Nephron (organoid): ENCODE data around the gene ARMC2.

Source experiments
- H3K27ac Mint-ChIP-seq, 3 experiments: 2 replicates each; pipeline ENCODE4 v1.8.0; 2020; ENCODE audit warnings: mixed read lengths in 3 of 3, mild to moderate bottlenecking in 2 of 3, moderate library complexity in 1 of 3
- H3K27me3 Mint-ChIP-seq: 2 replicates; pipeline ENCODE4 v1.8.0; 2021; ENCODE audit warnings: low read depth, mild to moderate bottlenecking, moderate library complexity, mixed read lengths
- H3K36me3 Mint-ChIP-seq: 2 replicates; pipeline ENCODE4 v1.8.0; 2020; ENCODE audit warnings: low read depth, mixed read lengths
- H3K4me1 Mint-ChIP-seq: 2 replicates; pipeline ENCODE4 v1.8.0; 2020; ENCODE audit warnings: mixed read lengths
- H3K4me3 Mint-ChIP-seq, 3 experiments: 2 replicates each; pipeline ENCODE4 v1.8.0; 2020; ENCODE audit warnings: mild to moderate bottlenecking in 3 of 3, mixed read lengths in 3 of 3, moderate library complexity in 2 of 3
- H3K9me3 Mint-ChIP-seq: 2 replicates; pipeline ENCODE4 v1.8.0; 2020; ENCODE audit warnings: mixed read lengths
- TF ChIP-seq, protein P1 (sequence below), 3 experiments: fragments of 200-600 bp; sonication (generic); IDR thresholded peaks; one replicate each; pipeline ENCODE4 v1.5.0; 2021; ENCODE audit warnings: antibody characterized with exemption in 3 of 3; ENCODE audit not compliant: unreplicated experiment in 3 of 3

Gene ARMC2

GRCh38 chr6:108961077-108961476, 112.9 kb downstream of the ARMC2 start:
- Mint-ChIP-seq H3K27me3 (no peaks in the 10 kb centered on the region), H3K4me1 (no peaks in the 10 kb centered on the region), H3K9me3 (no peaks in the 10 kb centered on the region), H3K36me3 (no peaks in the 10 kb centered on the region), H3K27ac (no peak overlapping the region), H3K4me3 (no peak overlapping the region)
- TF ChIP-seq, protein P1, sequence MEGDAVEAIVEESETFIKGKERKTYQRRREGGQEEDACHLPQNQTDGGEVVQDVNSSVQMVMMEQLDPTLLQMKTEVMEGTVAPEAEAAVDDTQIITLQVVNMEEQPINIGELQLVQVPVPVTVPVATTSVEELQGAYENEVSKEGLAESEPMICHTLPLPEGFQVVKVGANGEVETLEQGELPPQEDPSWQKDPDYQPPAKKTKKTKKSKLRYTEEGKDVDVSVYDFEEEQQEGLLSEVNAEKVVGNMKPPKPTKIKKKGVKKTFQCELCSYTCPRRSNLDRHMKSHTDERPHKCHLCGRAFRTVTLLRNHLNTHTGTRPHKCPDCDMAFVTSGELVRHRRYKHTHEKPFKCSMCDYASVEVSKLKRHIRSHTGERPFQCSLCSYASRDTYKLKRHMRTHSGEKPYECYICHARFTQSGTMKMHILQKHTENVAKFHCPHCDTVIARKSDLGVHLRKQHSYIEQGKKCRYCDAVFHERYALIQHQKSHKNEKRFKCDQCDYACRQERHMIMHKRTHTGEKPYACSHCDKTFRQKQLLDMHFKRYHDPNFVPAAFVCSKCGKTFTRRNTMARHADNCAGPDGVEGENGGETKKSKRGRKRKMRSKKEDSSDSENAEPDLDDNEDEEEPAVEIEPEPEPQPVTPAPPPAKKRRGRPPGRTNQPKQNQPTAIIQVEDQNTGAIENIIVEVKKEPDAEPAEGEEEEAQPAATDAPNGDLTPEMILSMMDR (IDR thresholded peaks at IDR 0.05; ENCODE audit: unreplicated experiment in 3 of 3), result no peak

GRCh38 chr6:108961985-108962384, 113.8 kb downstream of the ARMC2 start:
- Mint-ChIP-seq H3K4me3 (no peak overlapping the region), H3K4me1 (peaks cover 6% of the 10 kb centered on the region), H3K27me3 (no peaks in the 10 kb centered on the region), H3K27ac (no peak overlapping the region), H3K9me3 (no peaks in the 10 kb centered on the region), H3K36me3 (no peaks in the 10 kb centered on the region)
- TF ChIP-seq, protein P1 (IDR thresholded peaks at IDR 0.05; ENCODE audit: unreplicated experiment in 3 of 3), result no peak

GRCh38 chr6:108966251-108966650, 118.0 kb downstream of the ARMC2 start:
- no peaks in the 10 kb centered on the region for H3K9me3 Mint-ChIP-seq
- peaks cover 14% of the 10 kb centered on the region for H3K4me1 Mint-ChIP-seq
- H3K4me3 Mint-ChIP-seq, result no peak overlapping the region
- H3K36me3 Mint-ChIP-seq, result no peaks in the 10 kb centered on the region
- no peak overlapping the region for H3K27ac Mint-ChIP-seq
- TF ChIP-seq, protein P1 (IDR thresholded peaks at IDR 0.05; ENCODE audit: unreplicated experiment in 3 of 3), result no peak
- H3K27me3 Mint-ChIP-seq, result no peaks in the 10 kb centered on the region

DNA sequence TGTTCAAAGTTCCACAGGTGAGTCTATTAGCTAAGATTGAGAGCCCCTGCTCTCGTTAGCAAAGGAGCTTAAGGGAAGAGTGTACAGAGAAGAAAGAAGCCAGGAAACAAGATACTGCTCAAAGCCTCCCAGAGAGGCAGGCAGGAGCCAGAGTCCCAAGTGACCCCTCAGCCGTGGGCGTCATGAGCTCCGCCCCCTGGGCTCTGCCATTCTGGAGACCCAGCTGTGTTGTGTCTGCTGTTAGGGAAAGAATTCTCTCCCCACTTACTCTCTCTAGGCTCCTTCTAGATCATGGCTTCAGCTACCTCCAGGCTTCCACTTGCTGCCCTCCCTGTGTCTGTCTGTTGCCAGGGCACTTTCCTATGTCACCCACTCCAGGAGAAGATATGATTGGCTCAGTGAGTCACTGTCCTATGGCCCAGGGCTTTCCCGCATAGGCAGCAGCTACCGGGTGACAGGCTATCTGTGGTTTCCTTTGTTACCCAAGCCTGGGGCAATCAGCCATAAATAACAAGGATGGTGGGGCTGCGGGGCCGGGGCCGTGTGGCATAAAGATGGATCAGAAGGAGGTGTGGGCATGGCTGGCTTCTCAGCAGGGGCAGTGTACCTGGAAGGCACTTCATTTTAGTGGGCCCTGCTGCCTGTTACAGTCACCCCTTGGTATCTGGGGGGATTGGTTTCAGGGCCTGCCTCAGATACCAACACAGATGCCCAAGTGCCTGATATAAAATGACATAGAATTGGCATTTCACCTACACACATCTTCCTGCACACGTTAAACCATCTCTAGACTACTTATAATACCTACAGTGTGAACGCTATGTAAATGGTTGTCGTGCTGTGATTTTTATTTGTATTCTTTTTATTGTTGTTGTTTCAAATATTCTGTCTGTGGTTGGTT, 118.9 kb downstream of the ARMC2 start:
- Mint-ChIP-seq H3K27ac (peak overlapping the region in 2 of 3 experiments; percentile 56 to 69), H3K4me1 (peaks cover 14% of the 10 kb centered on the region), H3K27me3 (no peaks in the 10 kb centered on the region), H3K9me3 (no peaks in the 10 kb centered on the region), H3K36me3 (no peaks in the 10 kb centered on the region), H3K4me3 (no peak overlapping the region)
- TF ChIP-seq, protein P1 (IDR thresholded peaks at IDR 0.05; ENCODE audit: unreplicated experiment in 3 of 3), result no peak

- H3K9me3 Mint-ChIP-seq, result no peaks in the 10 kb centered on the region
- peaks cover 14% of the 10 kb centered on the region for H3K4me1 Mint-ChIP-seq
- H3K27me3 Mint-ChIP-seq, result no peaks in the 10 kb centered on the region
- no peaks in the 10 kb centered on the region for H3K36me3 Mint-ChIP-seq
- H3K27ac Mint-ChIP-seq, result no peak overlapping the region
- TF ChIP-seq, protein P1 (IDR thresholded peaks at IDR 0.05; ENCODE audit: unreplicated experiment in 3 of 3), result no peak
- H3K4me3 Mint-ChIP-seq, result no peak overlapping the region
These were observed 120.4 kb downstream of the ARMC2 start for GRCh38 chr6:108968325-108969316.
